ENCODE results near the gene CDIPT.

GRCh38 chr16:29894352-29894751 is 31.3 kb upstream of the CDIPT start:
- no peak for TF ChIP-seq RCOR1 (IDR thresholded peaks at IDR 0.05; ENCODE audit: insufficient replicate concordance, low read length)
- TF ChIP-seq MAFK (IDR thresholded peaks at IDR 0.05; ENCODE audit: low read depth, low read length): no peak

Measured in IMR-90 (cell line).